Adrenal gland (tissue), 12 donors: ENCODE results near the gene ATF6. TPM values are rescaled to one million over a fixed set of nuclear protein-coding genes. Genes with fewer than 3 reads are reported as not detected.

Experiments used
- DNase-seq, 7 donors: peaks; one replicate each; pipeline ENCODE4 v3.0.0-alpha.2; 2019 to 2020
- H3K27ac ChIP-seq, 5 donors: fragments of 200-600 bp; sonication (generic) in 4 of 5; 1 replicate in 3 of 5; 2 replicates in 2 of 5; pipeline versions ENCODE4 v1.5.1 to v1.8.0; 2016 to 2020; ENCODE audit warnings: mild to moderate bottlenecking in 1 of 5
- H3K27me3 ChIP-seq: fragments of 200-600 bp; 2 replicates; pipeline ENCODE4 v1.8.0; 2021
- H3K36me3 ChIP-seq, 2 donors: fragments of 200-600 bp; replicated peaks in 1 of 2; 1 replicate in 1 of 2; 2 replicates in 1 of 2; pipeline versions ENCODE4 v1.5.1 to v1.8.0; 2018 to 2022
- H3K4me1 ChIP-seq, 2 donors: fragments of 200-600 bp; replicated peaks in 1 of 2; 1 replicate in 1 of 2; 2 replicates in 1 of 2; pipeline versions ENCODE4 v1.5.1 to v1.8.0; 2018 to 2021
- H3K4me3 ChIP-seq, 4 donors: fragments of 200-600 bp; sonication (generic) in 3 of 4; one replicate each; pipeline ENCODE4 v1.5.1; 2016 to 2018
- H3K9me3 ChIP-seq, 3 donors: fragments of 200-600 bp; sonication (generic) in 1 of 3; replicated peaks in 1 of 3; 1 replicate in 2 of 3; 2 replicates in 1 of 3; pipeline versions ENCODE4 v1.5.1 to v1.8.0; 2016 to 2021
- POLR2A ChIP-seq, 2 donors: fragments of 450-650 bp; IDR thresholded peaks; one replicate each; pipeline ENCODE4 v1.6.1; 2017; ENCODE audit warnings: antibody characterized with exemption in 2 of 2, mild to moderate bottlenecking in 2 of 2, moderate library complexity in 1 of 2
- WGBS, 4 donors: extraction: QIAGEN DNeasy Blood & Tissue Kit in 2 of 4; methylation state at CpG; one replicate each; pipeline versions ENCODE4 v1.1.5 to v1.1.7; 2013 to 2017; 5-methylcytosine and 5-hydroxymethylcytosine counted together
- intact Hi-C, 2 donors: fragments of 100-400 bp; cut with DNase I; formaldehyde crosslinking; loops; one replicate each; pipeline versions ENCODE4 v1.14.1 to v1.15.0; 2022 to 2023
- polyA plus RNA-seq, 3 donors: library from polyadenylated mRNA; stranded (reverse); fragments of 200-250 nt in 2 of 3; fragments of 350-450 nt in 1 of 3; fragmentation: Illumina TruSeq in 1 of 3; extraction: RNeasy Lipid Tissue Mini Kit (QIAGEN cat#74804) in 1 of 3; gene quantifications; one replicate each; pipeline ENCODE4 v1.2.3, GENCODE V29; 2013 to 2014
- total RNA-seq, 9 donors: library from RNA; depleted of rRNA in 4 of 9; stranded (reverse); fragments of >200 nt in 4 of 9; fragments of 120-200 nt in 1 of 9; fragmentation: NEBNext Ultra II Directional in 1 of 9; extraction: Animal tissue kit (Norgen Biotek cat#: 25700) in 1 of 9; gene quantifications; one replicate each; pipeline versions ENCODE4 v1.1.0 to v1.2.4, GENCODE V29; 2013 to 2023
- TF ChIP-seq, protein P1 (sequence below), 6 experiments: fragments of 450-650 bp in 4 of 6; fragments of 200-600 bp in 2 of 6; sonication (generic) in 1 of 6; IDR thresholded peaks; 1 replicate in 5 of 6; 2 replicates in 1 of 6; pipeline versions ENCODE4 v1.5.1 to v1.8.0; 2016 to 2021; ENCODE audit warnings: antibody characterized with exemption in 6 of 6, mild to moderate bottlenecking in 2 of 6, moderate library complexity in 1 of 6
- donor health status: healthy with polysubstance abuse.
- donor health status: Bipolar disorder and iron deficiency.
- donor health status: DM: yes; HTN: yes; CAD: no.
- donor health status: DM: no; HTN: no; CAD: no.
- donor health status: DM: no; HTN: no; CAD: no.
- donor health status: DM: yes; HTN: yes; CAD: no.

ATF6 gene
- total and polyA plus RNA-seq, 12 donors = 3.5 to 34.2 (median 28.0) TPM

GRCh38 chr1:161730050-161730564 lies 36.0 kb upstream of the ATF6 start:
- intact Hi-C loops = loop anchor here in 1 of 2 donors (10.0 kb wide), 1 partner anchor 245 kb away; no protein-coding TSS in a partner anchor
- H3K27me3 ChIP-seq = peaks cover 4% of the 10 kb centered on the region
- H3K36me3 ChIP-seq = no peaks in the 10 kb centered on the region
- H3K9me3 ChIP-seq = no peaks in the 10 kb centered on the region
- no peak overlapping the region for H3K4me3 ChIP-seq
- no peak for DNase-seq
- 54 to 73% (median 67%) methylated on average over 6 of the region's 6 CpGs for WGBS, 4 donors
- no peak for TF ChIP-seq POLR2A (IDR thresholded peaks at IDR 0.05)
- TF ChIP-seq, protein P1, sequence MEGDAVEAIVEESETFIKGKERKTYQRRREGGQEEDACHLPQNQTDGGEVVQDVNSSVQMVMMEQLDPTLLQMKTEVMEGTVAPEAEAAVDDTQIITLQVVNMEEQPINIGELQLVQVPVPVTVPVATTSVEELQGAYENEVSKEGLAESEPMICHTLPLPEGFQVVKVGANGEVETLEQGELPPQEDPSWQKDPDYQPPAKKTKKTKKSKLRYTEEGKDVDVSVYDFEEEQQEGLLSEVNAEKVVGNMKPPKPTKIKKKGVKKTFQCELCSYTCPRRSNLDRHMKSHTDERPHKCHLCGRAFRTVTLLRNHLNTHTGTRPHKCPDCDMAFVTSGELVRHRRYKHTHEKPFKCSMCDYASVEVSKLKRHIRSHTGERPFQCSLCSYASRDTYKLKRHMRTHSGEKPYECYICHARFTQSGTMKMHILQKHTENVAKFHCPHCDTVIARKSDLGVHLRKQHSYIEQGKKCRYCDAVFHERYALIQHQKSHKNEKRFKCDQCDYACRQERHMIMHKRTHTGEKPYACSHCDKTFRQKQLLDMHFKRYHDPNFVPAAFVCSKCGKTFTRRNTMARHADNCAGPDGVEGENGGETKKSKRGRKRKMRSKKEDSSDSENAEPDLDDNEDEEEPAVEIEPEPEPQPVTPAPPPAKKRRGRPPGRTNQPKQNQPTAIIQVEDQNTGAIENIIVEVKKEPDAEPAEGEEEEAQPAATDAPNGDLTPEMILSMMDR (IDR thresholded peaks at IDR 0.05) = no peak
- H3K27ac ChIP-seq = no peak overlapping the region
- H3K4me1 ChIP-seq = peaks cover 0 to 10% of the 10 kb centered on the region in 2 donors

GRCh38 chr1:161731241-161731640 lies 34.9 kb upstream of the ATF6 start:
- TF ChIP-seq, protein P1 (IDR thresholded peaks at IDR 0.05) = no peak
- no peak for TF ChIP-seq POLR2A (IDR thresholded peaks at IDR 0.05)
- no peak for DNase-seq
- intact Hi-C loops = loop anchor here in 1 of 2 donors (10.0 kb wide), 1 partner anchor 246 kb away; no protein-coding TSS in a partner anchor
- WGBS, 4 donors = 66 to 74% (median 69%) methylated on average over 6 of the region's 6 CpGs
- Histone ChIP-seq H3K9me3 (no peaks in the 10 kb centered on the region), H3K4me1 (peaks cover 0 to under 1% of the 10 kb centered on the region in 2 donors), H3K27ac (no peak overlapping the region), H3K4me3 (no peak overlapping the region), H3K36me3 (no peaks in the 10 kb centered on the region), H3K27me3 (peaks cover 4% of the 10 kb centered on the region)

GRCh38 chr1:161731981-161732718 lies 34.0 kb upstream of the ATF6 start:
- Histone ChIP-seq H3K36me3 (no peaks in the 10 kb centered on the region), H3K27me3 (peaks cover 4% of the 10 kb centered on the region), H3K4me3 (no peak overlapping the region), H3K27ac (no peak overlapping the region), H3K9me3 (no peaks in the 10 kb centered on the region), H3K4me1 (no peaks in the 10 kb centered on the region)
- TF ChIP-seq POLR2A (IDR thresholded peaks at IDR 0.05) = no peak
- TF ChIP-seq, protein P1 (IDR thresholded peaks at IDR 0.05) = no peak
- intact Hi-C loops = loop anchor here in 1 of 2 donors (10.0 kb wide), 1 partner anchor 247 kb away; no protein-coding TSS in a partner anchor
- DNase-seq = no peak
- 71 to 80% (median 77%) methylated on average over 5 of the region's 5 CpGs for WGBS, 4 donors

DNA sequence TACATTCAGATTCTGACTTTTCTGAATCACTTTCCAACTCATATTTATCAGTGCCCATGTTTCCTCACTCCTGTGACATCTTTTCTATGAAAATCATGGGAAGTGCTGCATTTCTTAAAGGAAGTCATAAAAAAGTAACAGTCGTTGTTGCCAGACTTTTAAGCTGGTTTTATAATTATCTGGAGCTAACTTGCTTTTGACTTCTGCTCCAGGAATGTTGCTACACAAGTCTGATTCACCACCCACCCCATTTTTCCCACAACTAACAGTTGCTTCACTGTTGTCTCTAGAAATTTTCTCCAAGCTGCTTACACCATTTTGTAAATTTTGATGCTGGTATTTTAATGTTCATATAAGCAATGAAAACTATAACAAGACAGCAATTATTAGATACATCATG lies 32.6 kb upstream of the ATF6 start:
- 5 to 14% (median 11%) methylated on average over 1 of the region's 1 CpG for WGBS, 4 donors
- Histone ChIP-seq H3K4me1 (no peaks in the 10 kb centered on the region), H3K9me3 (no peaks in the 10 kb centered on the region), H3K36me3 (no peaks in the 10 kb centered on the region), H3K27me3 (peaks cover 4% of the 10 kb centered on the region), H3K4me3 (no peak overlapping the region), H3K27ac (no peak overlapping the region)
- TF ChIP-seq, protein P1 (IDR thresholded peaks at IDR 0.05) = no peak
- no peak for TF ChIP-seq POLR2A (IDR thresholded peaks at IDR 0.05)
- intact Hi-C loops = loop anchor here in 1 of 2 donors (10.0 kb wide), 1 partner anchor 249 kb away; no protein-coding TSS in a partner anchor
- no peak for DNase-seq
